Mucosa of stomach (tissue), 1 donor: Measurements from ENCODE around the gene TEC.
"Not testable (repeated sequence)": the region's sequence is repeated elsewhere in the genome, so short reads cannot be mapped to it uniquely, and the experiment has no call there.

Experiments
- H3K27me3 ChIP-seq: one replicate; pipeline ENCODE4 v1.7.0; 2013; ENCODE audit warnings: mild to moderate bottlenecking, low read length; ENCODE audit not compliant: control insufficient read depth, insufficient read depth
- H3K36me3 ChIP-seq: one replicate; pipeline ENCODE4 v1.7.0; 2013; ENCODE audit warnings: low read length; ENCODE audit not compliant: control insufficient read depth, insufficient read depth
- H3K4me1 ChIP-seq: one replicate; pipeline ENCODE4 v1.7.0; 2013; ENCODE audit warnings: mild to moderate bottlenecking, low read length; ENCODE audit not compliant: control insufficient read depth, insufficient read depth
- H3K4me3 ChIP-seq: one replicate; pipeline ENCODE4 v1.7.0; 2013; ENCODE audit warnings: low read length
- H3K9ac ChIP-seq: one replicate; pipeline ENCODE4 v1.7.0; 2013; ENCODE audit warnings: mild to moderate bottlenecking, low read length, moderate library complexity
- H3K9me3 ChIP-seq: one replicate; pipeline ENCODE4 v1.7.0; 2013; ENCODE audit warnings: mild to moderate bottlenecking, low read length, moderate library complexity; ENCODE audit not compliant: control insufficient read depth
- donor health status: Pancreatic carcinoma.

TEC gene

DNA sequence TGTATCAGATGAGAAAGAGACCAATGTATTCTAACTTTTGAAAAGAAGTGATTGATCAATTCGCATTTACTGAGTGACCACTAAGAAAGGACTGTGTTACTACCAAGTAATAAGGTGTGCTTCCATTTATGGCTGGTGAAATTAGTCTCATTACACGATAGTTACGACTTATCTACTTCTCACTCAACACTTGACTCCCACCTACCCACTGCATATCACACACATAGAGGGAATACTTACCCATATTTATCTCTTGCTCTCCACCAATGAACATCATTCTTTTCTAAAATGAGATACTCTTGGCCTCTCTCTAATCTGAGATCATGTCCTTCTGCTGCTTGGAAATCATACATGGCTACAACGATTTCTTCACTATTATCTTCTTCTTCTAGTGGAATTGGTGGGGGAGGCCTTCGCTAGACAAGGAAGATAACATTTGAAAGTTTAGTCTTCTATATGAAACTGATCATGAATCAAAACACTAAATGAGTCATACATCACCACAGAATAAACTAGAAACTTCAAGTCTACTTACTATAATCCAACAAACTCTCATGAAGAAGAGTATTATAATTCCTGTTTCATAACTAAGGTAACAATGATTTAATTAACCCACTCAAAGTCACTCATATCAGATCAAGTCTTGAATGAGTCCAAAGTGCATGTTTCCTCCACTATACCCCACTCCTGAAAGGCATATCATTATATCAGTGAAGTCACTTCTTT is 101.9 kb downstream of the TEC start:
- H3K9ac ChIP-seq, result no peak overlapping the region
- no peaks in the 10 kb centered on the region for H3K27me3 ChIP-seq

DNA sequence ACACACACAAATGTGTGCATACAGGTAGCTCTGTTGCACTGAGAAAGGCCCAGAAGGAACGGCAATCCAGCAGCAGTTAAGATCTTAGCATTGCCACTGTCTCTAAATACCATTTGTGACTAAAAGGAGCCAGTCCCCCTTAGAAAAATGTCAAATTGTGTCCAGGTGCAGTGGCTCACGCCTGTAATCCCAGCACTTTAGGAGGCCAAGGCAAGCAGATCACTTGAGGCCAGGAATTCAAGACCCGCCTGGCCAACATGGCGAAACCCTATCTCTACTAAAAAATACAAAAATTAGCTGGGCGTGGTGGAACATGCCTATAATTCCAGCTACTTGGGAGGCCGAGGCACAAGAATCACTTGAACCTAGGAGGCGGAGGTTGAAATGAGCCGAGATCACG is 105.1 kb downstream of the TEC start:
- H3K4me1 ChIP-seq, H3K36me3 ChIP-seq, H3K4me3 ChIP-seq, H3K27me3 ChIP-seq, H3K9ac ChIP-seq, H3K9me3 ChIP-seq: not testable (repeated sequence)

More for the DNA sequence above, 101.9 kb downstream of the TEC start:
- Histone ChIP-seq H3K9me3 (no peaks in the 10 kb centered on the region), H3K36me3 (no peaks in the 10 kb centered on the region), H3K4me3 (no peak overlapping the region), H3K4me1 (no peaks in the 10 kb centered on the region)

DNA sequence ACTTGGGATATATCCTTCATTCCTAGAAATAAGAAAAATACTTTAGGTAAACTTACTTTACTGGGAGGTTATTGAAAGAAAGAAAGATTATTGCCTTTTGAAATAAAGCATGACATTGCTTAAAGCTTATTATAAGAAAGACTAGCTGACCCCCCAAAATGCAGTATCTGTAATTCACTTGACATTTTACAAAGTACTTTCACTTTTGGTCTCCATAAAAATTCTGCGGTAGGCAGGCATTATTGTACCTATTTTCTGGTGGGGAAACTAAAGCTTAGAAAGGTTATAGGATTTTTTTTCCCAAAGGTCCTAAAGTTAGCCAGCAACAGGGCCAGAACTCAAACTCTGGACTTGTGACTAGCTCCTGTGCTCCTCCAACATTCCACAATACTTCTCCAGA is 105.9 kb downstream of the TEC start:
- no peaks in the 10 kb centered on the region for H3K27me3 ChIP-seq
- H3K4me3 ChIP-seq, result no peak overlapping the region
- H3K36me3 ChIP-seq, result no peaks in the 10 kb centered on the region
- no peaks in the 10 kb centered on the region for H3K4me1 ChIP-seq
- H3K9ac ChIP-seq, result no peak overlapping the region
- no peaks in the 10 kb centered on the region for H3K9me3 ChIP-seq

DNA sequence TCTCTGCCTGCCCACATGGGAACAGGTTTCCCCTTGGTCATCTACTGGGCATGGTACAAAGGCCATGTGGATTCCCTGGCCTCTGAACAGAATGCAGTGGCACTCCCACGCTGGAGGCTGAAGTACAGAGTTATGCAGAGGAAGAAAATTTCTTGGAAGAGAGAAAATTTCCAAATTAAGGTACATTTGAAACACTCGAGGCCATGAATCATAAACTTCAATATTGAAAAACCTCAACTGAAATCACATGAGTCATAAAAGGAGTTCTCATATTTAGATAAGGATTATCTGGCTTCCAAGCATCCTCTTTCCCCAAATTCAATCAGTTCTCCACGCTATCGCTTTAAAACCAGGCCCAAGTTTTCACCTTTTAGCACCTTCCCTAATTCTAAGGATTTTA is 107.5 kb downstream of the TEC start:
- no peak overlapping the region for H3K9ac ChIP-seq
- H3K27me3 ChIP-seq, result no peaks in the 10 kb centered on the region
- no peaks in the 10 kb centered on the region for H3K9me3 ChIP-seq
- H3K4me1 ChIP-seq, result no peaks in the 10 kb centered on the region
- H3K36me3 ChIP-seq, result no peaks in the 10 kb centered on the region
- H3K4me3 ChIP-seq, result no peak overlapping the region

DNA sequence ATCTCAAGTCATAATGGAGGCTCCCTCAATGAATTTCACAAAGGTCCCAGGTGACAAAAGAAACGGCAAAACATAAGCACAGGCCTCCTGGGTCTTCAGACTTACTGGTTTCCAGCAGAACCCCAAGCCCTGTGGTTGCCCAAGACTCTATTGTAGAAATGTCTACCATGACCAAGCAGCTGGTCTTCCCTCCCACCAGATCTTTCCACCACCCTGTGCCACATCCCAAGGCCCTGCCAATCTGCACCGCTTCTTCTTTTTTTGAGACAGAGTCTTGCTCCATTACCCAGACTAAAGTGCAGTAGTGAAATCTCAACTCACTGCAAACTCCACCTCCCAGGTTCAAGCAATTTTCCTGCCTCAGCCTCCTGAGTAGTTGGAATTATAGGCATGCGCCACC is 112.4 kb downstream of the TEC start:
- Histone ChIP-seq H3K4me1 (no peaks in the 10 kb centered on the region), H3K4me3 (no peak overlapping the region), H3K27me3 (no peaks in the 10 kb centered on the region), H3K9me3 (no peaks in the 10 kb centered on the region), H3K9ac (no peak overlapping the region), H3K36me3 (no peaks in the 10 kb centered on the region)

DNA sequence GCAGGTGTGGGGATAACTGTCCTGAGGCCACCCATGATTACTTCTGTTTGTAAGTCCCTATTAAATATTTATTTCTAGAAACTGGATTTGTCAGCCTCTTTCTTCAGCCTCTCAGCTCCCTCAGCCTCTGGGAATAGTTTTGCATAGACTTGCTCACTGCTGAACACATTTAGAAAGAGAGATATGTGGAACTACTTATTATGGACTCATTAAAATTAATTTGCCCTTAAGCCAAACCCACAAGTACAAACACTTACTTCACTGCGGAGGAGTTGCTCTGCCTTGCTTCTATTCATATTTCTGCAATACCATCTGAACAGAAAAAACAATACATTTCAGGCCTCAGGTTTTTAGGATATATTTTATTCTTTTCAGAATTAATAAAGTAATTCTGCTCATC is 113.2 kb downstream of the TEC start:
- Histone ChIP-seq H3K4me1 (no peaks in the 10 kb centered on the region), H3K9me3 (no peaks in the 10 kb centered on the region), H3K4me3 (no peak overlapping the region), H3K9ac (no peak overlapping the region), H3K27me3 (no peaks in the 10 kb centered on the region), H3K36me3 (no peaks in the 10 kb centered on the region)

DNA sequence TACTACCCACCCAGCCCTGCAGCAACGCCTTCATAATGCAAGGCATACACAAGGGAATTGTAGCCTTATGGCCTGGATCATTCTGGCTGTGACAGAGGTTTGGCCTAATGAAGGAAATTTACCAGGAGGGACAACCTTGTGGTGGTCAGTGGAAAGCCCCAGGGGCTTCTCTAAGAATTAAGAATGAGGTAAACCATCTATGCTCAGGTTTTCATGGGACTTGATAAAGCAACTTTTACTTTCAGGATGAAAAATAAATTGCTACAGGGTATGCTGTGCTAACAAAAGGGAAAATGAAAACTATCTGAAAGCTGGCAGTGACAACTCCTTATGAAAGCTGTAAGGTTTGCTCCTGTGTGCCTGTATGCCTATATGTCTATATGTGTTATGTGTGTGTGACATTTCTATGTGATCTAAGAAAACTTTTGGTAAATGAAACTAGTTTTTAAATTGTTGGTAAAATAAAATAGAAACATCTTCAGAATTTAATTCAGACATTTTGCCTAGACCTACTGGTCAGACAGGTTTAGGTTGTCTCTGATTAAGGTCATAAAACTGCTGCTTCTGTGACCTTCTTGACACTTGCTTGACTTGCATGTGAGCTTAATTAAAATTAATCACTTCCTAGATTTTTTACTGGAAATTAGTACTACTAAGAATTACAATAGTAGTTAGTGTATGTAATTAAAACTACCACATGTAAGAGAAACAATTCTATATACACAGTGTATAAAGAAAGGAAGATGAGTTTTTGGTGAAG is 115.7 kb downstream of the TEC start:
- Histone ChIP-seq H3K9me3 (no peaks in the 10 kb centered on the region), H3K4me1 (no peaks in the 10 kb centered on the region), H3K27me3 (no peaks in the 10 kb centered on the region), H3K9ac (no peak overlapping the region), H3K4me3 (no peak overlapping the region), H3K36me3 (no peaks in the 10 kb centered on the region)

DNA sequence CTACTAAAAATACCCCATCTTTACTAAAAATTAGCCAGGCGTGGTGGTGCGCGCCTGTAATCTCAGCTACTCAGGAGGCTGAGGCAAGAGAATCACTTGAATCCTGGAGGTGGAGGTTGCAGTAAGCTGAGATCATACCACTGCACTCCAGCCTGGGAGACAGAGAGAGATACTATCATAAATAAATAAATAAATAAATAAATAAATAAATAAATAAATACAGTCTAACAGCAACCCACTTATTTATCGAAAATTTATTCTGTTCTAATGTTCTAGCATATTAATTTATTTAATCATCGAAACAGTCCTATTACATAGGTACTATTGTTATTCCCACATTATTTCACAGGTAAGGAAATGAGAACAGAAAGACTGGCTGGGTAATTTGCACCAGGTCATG is 117.4 kb downstream of the TEC start:
- Histone ChIP-seq H3K27me3 (no peaks in the 10 kb centered on the region), H3K4me3 (no peak overlapping the region), H3K36me3 (no peaks in the 10 kb centered on the region), H3K9ac (no peak overlapping the region), H3K4me1 (no peaks in the 10 kb centered on the region), H3K9me3 (no peaks in the 10 kb centered on the region)

DNA sequence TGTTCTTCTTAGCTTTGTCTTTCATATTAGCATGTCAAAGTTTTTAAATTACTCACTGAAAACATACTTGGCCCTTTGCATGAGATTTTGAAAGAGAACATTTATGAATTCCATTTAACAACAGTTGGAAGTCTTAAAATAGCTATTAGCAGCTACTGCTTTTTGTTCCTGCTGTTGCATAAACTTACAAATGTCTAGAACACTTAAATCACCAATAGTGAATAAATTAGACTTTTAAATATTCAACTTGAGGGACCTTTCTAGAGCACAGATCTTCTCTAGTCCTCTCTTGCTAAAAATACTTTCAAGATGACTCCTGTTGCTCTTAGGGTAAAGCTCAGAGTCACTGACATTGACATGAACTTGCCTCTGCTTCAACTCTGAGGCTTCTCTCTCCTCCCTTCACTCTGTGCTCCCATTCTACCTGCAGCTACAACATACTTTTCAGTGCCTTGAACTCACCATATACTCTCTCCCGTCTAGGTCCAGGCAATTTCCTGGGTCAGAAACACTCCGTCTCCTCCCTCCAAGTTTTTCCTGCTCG is 119.7 kb downstream of the TEC start:
- Histone ChIP-seq H3K9ac (no peak overlapping the region), H3K4me1 (no peaks in the 10 kb centered on the region), H3K9me3 (no peaks in the 10 kb centered on the region), H3K36me3 (no peaks in the 10 kb centered on the region), H3K27me3 (no peaks in the 10 kb centered on the region), H3K4me3 (no peak overlapping the region)

DNA sequence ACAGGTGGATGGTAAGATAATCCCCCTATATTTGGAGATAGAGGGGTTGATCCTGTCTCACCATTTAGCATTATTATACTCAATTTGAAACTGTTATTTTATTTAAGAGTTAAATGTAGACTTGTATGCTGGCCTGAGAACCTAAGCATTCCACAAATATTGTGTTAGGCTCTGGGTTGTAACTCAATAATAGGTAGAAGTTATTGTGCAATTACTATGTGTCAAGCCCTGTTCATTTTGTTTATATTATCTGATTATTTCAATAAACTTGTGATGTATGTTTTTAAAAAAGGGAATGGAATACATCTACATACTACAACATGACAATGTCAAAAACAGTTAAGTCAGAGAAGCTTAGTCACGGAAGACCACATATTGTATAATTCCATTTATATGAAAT is 122.0 kb downstream of the TEC start:
- Histone ChIP-seq H3K36me3 (no peaks in the 10 kb centered on the region), H3K9ac (no peak overlapping the region), H3K27me3 (no peaks in the 10 kb centered on the region)

DNA sequence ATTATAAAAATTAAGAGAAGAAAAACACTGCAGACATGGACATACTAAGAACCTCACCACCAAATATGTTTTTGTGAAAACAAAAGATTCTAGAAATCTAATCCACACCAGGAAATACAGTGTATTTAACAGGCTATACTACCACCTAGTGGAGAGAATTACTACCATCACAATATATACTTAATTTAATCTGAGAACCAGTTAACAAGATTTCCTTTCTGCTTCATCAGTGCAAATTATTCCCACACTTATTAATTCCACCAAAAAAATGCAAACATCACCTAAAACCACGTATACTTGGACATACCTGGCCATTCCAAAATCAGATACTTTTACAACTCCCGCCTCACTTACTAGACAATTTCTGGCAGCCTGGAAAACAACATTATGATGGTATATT is 128.6 kb downstream of the TEC start:
- H3K9me3 ChIP-seq, result no peaks in the 10 kb centered on the region
- no peak overlapping the region for H3K9ac ChIP-seq
- H3K27me3 ChIP-seq, result no peaks in the 10 kb centered on the region
- no peaks in the 10 kb centered on the region for H3K4me1 ChIP-seq
- no peaks in the 10 kb centered on the region for H3K36me3 ChIP-seq
- H3K4me3 ChIP-seq, result no peak overlapping the region

More for the DNA sequence above, 122.0 kb downstream of the TEC start:
- Histone ChIP-seq H3K4me3 (no peak overlapping the region), H3K9me3 (no peaks in the 10 kb centered on the region), H3K4me1 (no peaks in the 10 kb centered on the region)

DNA sequence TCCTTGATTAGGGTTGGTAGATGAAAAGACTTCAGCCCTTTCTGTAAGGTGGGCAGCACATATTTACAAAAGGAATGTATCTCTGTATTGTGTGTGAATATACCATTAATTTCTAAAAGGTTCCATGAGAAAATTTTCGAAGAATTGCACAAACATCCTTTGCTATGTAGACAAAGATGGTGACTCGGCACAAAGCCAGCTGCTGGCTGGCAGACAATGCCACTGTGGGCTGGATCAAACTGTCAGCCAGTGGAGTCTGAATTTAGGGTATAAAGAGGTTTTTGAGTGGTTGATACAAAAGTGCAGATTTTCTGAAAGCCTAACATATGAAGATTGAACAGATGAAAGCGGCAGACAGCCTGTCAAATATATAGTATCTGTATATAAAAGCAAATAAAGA is 129.9 kb downstream of the TEC start:
- Histone ChIP-seq H3K4me3 (no peak overlapping the region), H3K27me3 (no peaks in the 10 kb centered on the region), H3K36me3 (no peaks in the 10 kb centered on the region), H3K9me3 (no peaks in the 10 kb centered on the region), H3K4me1 (no peaks in the 10 kb centered on the region), H3K9ac (no peak overlapping the region)
